KMS-11 (cell line): ENCODE results near the gene PWP1.

Experiments used
- H2AFZ ChIP-seq: fragments of 200-600 bp; sonication (generic); 2 replicates; pipeline ENCODE4 v1.6.1; 2016; ENCODE audit warnings: antibody characterized with exemption, mixed run types, low read depth
- H3K27ac ChIP-seq: fragments of 200-600 bp; sonication (generic); 2 replicates; pipeline ENCODE4 v1.6.1; 2016; ENCODE audit warnings: mild to moderate bottlenecking, mixed run types
- H3K27me3 ChIP-seq: fragments of 200-600 bp; sonication (generic); 2 replicates; pipeline ENCODE4 v1.6.1; 2017; ENCODE audit warnings: mild to moderate bottlenecking, low read depth, mixed run types, moderate library complexity; ENCODE audit not compliant: insufficient read depth
- H3K36me3 ChIP-seq: fragments of 200-600 bp; sonication (generic); 2 replicates; pipeline ENCODE4 v1.6.1; 2017; ENCODE audit warnings: mild to moderate bottlenecking, mixed run types; ENCODE audit not compliant: insufficient read depth
- H3K4me1 ChIP-seq: fragments of 200-600 bp; sonication (generic); 2 replicates; pipeline ENCODE4 v1.6.1; 2016; ENCODE audit warnings: mild to moderate bottlenecking, low read depth, mixed run types; ENCODE audit not compliant: poor library complexity, severe bottlenecking
- H3K4me2 ChIP-seq: fragments of 200-600 bp; sonication (generic); 2 replicates; pipeline ENCODE4 v1.7.0; 2016; ENCODE audit warnings: mild to moderate bottlenecking, mixed run types
- H3K4me3 ChIP-seq: fragments of 200-600 bp; sonication (generic); IDR thresholded peaks from 2 replicates; pipeline ENCODE4 v1.6.1; 2017; ENCODE audit warnings: low read depth, low read length, mixed read lengths; ENCODE audit not compliant: insufficient read depth
- H3K79me2 ChIP-seq: fragments of 200-600 bp; sonication (generic); 2 replicates; pipeline ENCODE4 v1.6.1; 2016; ENCODE audit warnings: low read depth, mixed run types; ENCODE audit not compliant: insufficient read depth
- H3K9ac ChIP-seq: fragments of 200-600 bp; sonication (generic); 2 replicates; pipeline ENCODE4 v1.6.1; 2016; ENCODE audit warnings: mild to moderate bottlenecking, mixed run types
- H4K20me1 ChIP-seq: fragments of 200-600 bp; sonication (generic); 2 replicates; pipeline ENCODE4 v1.6.1; 2016; ENCODE audit warnings: mild to moderate bottlenecking, mixed run types; ENCODE audit not compliant: insufficient read depth
- TF ChIP-seq, protein P1 (sequence below): fragments of 200-600 bp; sonication (generic); conservative IDR thresholded peaks from 2 replicates; pipeline ENCODE4 v1.6.1; 2017; ENCODE audit warnings: low read depth, mild to moderate bottlenecking, antibody characterized with exemption, low read length, moderate library complexity, mixed read lengths

Gene PWP1

DNA sequence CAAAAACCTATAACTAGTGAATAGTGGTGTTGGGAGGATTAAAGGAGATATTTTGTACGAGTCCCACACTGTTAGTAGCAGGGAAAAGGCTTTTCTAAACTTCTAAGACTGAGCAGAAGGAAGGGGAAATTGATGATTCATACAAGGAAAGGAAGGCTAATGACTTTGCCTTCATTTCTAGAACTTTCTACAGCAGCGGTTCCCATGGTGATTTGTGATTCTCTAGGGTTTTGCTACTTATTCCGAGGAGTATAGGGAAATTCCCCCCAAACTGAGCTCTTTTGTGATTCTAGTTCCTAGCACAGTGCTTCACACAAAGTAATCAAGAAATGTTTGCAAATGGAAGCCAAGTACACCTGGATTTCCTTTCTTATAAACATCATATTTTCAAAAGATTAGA is 23.8 kb upstream of the PWP1 start:
- Histone ChIP-seq H3K4me2 (no peak overlapping the region), H3K9ac (no peak overlapping the region)
- TF ChIP-seq, protein P1, sequence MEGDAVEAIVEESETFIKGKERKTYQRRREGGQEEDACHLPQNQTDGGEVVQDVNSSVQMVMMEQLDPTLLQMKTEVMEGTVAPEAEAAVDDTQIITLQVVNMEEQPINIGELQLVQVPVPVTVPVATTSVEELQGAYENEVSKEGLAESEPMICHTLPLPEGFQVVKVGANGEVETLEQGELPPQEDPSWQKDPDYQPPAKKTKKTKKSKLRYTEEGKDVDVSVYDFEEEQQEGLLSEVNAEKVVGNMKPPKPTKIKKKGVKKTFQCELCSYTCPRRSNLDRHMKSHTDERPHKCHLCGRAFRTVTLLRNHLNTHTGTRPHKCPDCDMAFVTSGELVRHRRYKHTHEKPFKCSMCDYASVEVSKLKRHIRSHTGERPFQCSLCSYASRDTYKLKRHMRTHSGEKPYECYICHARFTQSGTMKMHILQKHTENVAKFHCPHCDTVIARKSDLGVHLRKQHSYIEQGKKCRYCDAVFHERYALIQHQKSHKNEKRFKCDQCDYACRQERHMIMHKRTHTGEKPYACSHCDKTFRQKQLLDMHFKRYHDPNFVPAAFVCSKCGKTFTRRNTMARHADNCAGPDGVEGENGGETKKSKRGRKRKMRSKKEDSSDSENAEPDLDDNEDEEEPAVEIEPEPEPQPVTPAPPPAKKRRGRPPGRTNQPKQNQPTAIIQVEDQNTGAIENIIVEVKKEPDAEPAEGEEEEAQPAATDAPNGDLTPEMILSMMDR: no peak

DNA sequence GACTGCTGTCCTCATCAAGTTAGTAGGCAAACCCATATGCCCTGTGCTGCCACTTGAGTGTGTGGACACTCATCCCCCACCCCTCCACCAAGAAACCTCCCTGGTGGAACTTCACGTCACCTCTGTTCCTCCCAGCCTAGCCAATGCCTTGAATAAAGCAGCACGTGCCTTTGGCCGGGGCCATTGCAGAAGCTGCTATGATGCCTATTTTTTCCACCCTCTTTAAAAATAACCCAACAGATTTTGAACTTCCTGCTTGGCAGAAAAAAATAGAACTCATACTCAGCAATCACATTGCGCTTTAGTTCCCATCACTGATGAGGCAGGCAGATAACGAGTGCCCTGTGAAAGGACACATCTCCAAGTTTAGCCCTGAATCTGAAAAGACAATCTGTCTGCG is 23.1 kb upstream of the PWP1 start:
- Histone ChIP-seq H3K79me2 (no peaks in the 10 kb centered on the region), H3K4me3 (no peak overlapping the region), H4K20me1 (no peaks in the 10 kb centered on the region), H2AFZ (no peak overlapping the region), H3K27ac (no peak overlapping the region), H3K4me1 (no peaks in the 10 kb centered on the region), H3K4me2 (no peak overlapping the region), H3K27me3 (no peaks in the 10 kb centered on the region), H3K36me3 (no peaks in the 10 kb centered on the region), H3K9ac (no peak overlapping the region)
- TF ChIP-seq, protein P1: no peak

More for the DNA sequence above, 23.8 kb upstream of the PWP1 start:
- Histone ChIP-seq H3K4me3 (no peak overlapping the region), H3K27me3 (no peaks in the 10 kb centered on the region), H3K4me1 (no peaks in the 10 kb centered on the region), H2AFZ (no peak overlapping the region), H3K27ac (no peak overlapping the region), H3K79me2 (no peaks in the 10 kb centered on the region), H3K36me3 (no peaks in the 10 kb centered on the region), H4K20me1 (no peaks in the 10 kb centered on the region)

DNA sequence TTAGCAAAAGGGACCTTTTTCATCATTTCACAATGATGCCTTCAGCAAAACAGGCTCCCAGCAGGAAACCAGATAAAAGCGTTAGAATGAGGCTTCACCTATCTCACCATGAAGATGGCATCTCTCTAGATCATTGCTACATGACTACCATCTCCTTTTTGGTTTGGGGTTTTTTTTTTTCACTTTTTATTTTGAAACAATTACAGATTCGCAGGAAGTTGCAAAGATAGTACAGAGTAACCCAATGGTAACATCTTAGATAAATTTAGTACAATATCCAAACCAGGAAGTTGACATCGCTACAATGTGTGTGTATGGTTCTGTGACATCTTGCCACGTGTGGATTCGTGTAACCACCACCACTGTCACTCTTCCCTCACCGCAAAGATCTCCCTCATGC is 22.3 kb upstream of the PWP1 start:
- no peak overlapping the region for H3K4me2 ChIP-seq
- TF ChIP-seq, protein P1: no peak

DNA sequence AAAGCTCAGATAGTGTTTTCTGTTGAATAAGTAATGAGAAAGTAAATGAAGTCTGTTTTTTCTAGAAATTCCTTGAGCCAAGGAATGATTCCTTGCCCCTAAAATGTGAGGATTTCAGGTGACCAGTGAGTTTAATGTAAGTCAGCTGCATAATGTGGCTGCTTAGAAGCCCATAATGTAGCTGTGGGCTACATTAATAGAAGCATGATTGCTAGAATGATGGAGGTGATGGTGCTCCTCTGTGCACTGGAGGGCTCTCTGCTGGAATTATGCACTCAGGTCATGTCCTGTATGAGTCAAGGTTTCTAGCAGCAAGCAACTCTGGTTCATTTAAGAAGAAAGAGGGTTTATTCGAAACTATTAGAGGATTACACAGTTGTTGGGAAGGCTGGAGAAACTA is 19.6 kb upstream of the PWP1 start:
- Histone ChIP-seq H3K27ac (no peak overlapping the region), H4K20me1 (no peaks in the 10 kb centered on the region), H3K4me1 (peaks cover 8% of the 10 kb centered on the region), H2AFZ (no peak overlapping the region), H3K36me3 (no peaks in the 10 kb centered on the region), H3K4me3 (no peak overlapping the region), H3K27me3 (no peaks in the 10 kb centered on the region), H3K9ac (no peak overlapping the region), H3K79me2 (no peaks in the 10 kb centered on the region), H3K4me2 (no peak overlapping the region)
- TF ChIP-seq, protein P1: no peak

More for the DNA sequence above, 22.3 kb upstream of the PWP1 start:
- Histone ChIP-seq H2AFZ (no peak overlapping the region), H3K36me3 (no peaks in the 10 kb centered on the region), H3K27ac (no peak overlapping the region), H3K4me1 (no peaks in the 10 kb centered on the region), H3K27me3 (no peaks in the 10 kb centered on the region), H4K20me1 (no peaks in the 10 kb centered on the region), H3K79me2 (no peaks in the 10 kb centered on the region), H3K4me3 (no peak overlapping the region), H3K9ac (no peak overlapping the region)
